ENCODE results near the gene MUC4.
"Not testable (repeated sequence)": the region's sequence is repeated elsewhere in the genome, so short reads cannot be mapped to it uniquely, and the experiment has no call there.

MUC4 gene

GRCh38 chr3:195731356-195731905, 80.3 kb downstream of the MUC4 start:
- no peak for ATAC-seq (ENCODE audit: low read depth)
- H3K9me3 Mint-ChIP-seq, result no peaks in the 10 kb centered on the region
- peaks cover under 1% of the 10 kb centered on the region for H3K27me3 Mint-ChIP-seq
- no peak overlapping the region for H3K27ac Mint-ChIP-seq
- peaks cover 12% of the 10 kb centered on the region for H3K4me1 Mint-ChIP-seq
- no peak for DNase-seq (ENCODE audit: low spot score in 2 of 2)
- H3K4me3 Mint-ChIP-seq, result no peak overlapping the region
- peaks cover 24% of the 10 kb centered on the region for H3K36me3 Mint-ChIP-seq

- H3K4me1 Mint-ChIP-seq, result peaks cover 14% of the 10 kb centered on the region
- no peaks in the 10 kb centered on the region for H3K9me3 Mint-ChIP-seq
- ATAC-seq (ENCODE audit: low read depth) (no peak), DNase-seq (ENCODE audit: low spot score in 2 of 2) (no peak)
- peaks cover 16% of the 10 kb centered on the region for H3K36me3 Mint-ChIP-seq
- no peak overlapping the region for H3K27ac Mint-ChIP-seq
- H3K4me3 Mint-ChIP-seq, result no peak overlapping the region
- H3K27me3 Mint-ChIP-seq, result peaks cover 6% of the 10 kb centered on the region
These were observed 82.1 kb downstream of the MUC4 start for GRCh38 chr3:195729476-195730251.

GRCh38 chr3:195728789-195729188, 82.9 kb downstream of the MUC4 start:
- not testable (repeated sequence) for H3K4me3 Mint-ChIP-seq; DNase-seq (ENCODE audit: low spot score in 2 of 2); H3K9me3 Mint-ChIP-seq; ATAC-seq (ENCODE audit: low read depth); H3K27ac Mint-ChIP-seq; H3K27me3 Mint-ChIP-seq
- peaks cover 16% of the 10 kb centered on the region for H3K36me3 Mint-ChIP-seq
- H3K4me1 Mint-ChIP-seq, result peaks cover 14% of the 10 kb centered on the region

- peaks cover 6% of the 10 kb centered on the region for H3K27me3 Mint-ChIP-seq
- DNase-seq (ENCODE audit: low spot score in 2 of 2), result peak in 1 of 2 donors; percentile 28
- H3K36me3 Mint-ChIP-seq, result peaks cover 13% of the 10 kb centered on the region
- H3K9me3 Mint-ChIP-seq, result no peaks in the 10 kb centered on the region
- peak; percentile 79 for ATAC-seq (ENCODE audit: low read depth)
- H3K4me3 Mint-ChIP-seq, result no peak overlapping the region
- H3K27ac Mint-ChIP-seq, result peak overlapping the region; percentile 84
- peaks cover 14% of the 10 kb centered on the region for H3K4me1 Mint-ChIP-seq
These were observed 84.0 kb downstream of the MUC4 start for GRCh38 chr3:195727606-195728195.

- not testable (repeated sequence) for H3K4me3 Mint-ChIP-seq; DNase-seq (ENCODE audit: low spot score in 2 of 2); H3K9me3 Mint-ChIP-seq; H3K27me3 Mint-ChIP-seq; ATAC-seq (ENCODE audit: low read depth); H3K36me3 Mint-ChIP-seq; H3K27ac Mint-ChIP-seq
- H3K4me1 Mint-ChIP-seq, result peaks cover 14% of the 10 kb centered on the region
These were observed 85.6 kb downstream of the MUC4 start for GRCh38 chr3:195725916-195726740.

- not testable (repeated sequence) for H3K27me3 Mint-ChIP-seq; DNase-seq (ENCODE audit: low spot score in 2 of 2); H3K9me3 Mint-ChIP-seq; H3K4me3 Mint-ChIP-seq; ATAC-seq (ENCODE audit: low read depth); H3K27ac Mint-ChIP-seq; H3K36me3 Mint-ChIP-seq
- peaks cover 14% of the 10 kb centered on the region for H3K4me1 Mint-ChIP-seq
These were observed 87.4 kb downstream of the MUC4 start for GRCh38 chr3:195724363-195724762.

- ATAC-seq (ENCODE audit: low read depth); H3K4me3 Mint-ChIP-seq; H3K27me3 Mint-ChIP-seq; H3K36me3 Mint-ChIP-seq; H3K9me3 Mint-ChIP-seq; H3K27ac Mint-ChIP-seq; DNase-seq (ENCODE audit: low spot score in 2 of 2): not testable (repeated sequence)
- H3K4me1 Mint-ChIP-seq, result peaks cover 12% of the 10 kb centered on the region
These were observed 88.8 kb downstream of the MUC4 start for GRCh38 chr3:195722996-195723345.

- not testable (repeated sequence) for H3K27ac Mint-ChIP-seq; H3K4me3 Mint-ChIP-seq; H3K9me3 Mint-ChIP-seq; H3K4me1 Mint-ChIP-seq; ATAC-seq (ENCODE audit: low read depth); DNase-seq (ENCODE audit: low spot score in 2 of 2); H3K27me3 Mint-ChIP-seq; H3K36me3 Mint-ChIP-seq
These were observed 89.4 kb downstream of the MUC4 start for GRCh38 chr3:195722139-195722995.

- DNase-seq (ENCODE audit: low spot score in 2 of 2); H3K27ac Mint-ChIP-seq; H3K36me3 Mint-ChIP-seq; H3K4me3 Mint-ChIP-seq; H3K27me3 Mint-ChIP-seq; H3K4me1 Mint-ChIP-seq; H3K9me3 Mint-ChIP-seq: not testable (repeated sequence)
- peak; percentile 31 for ATAC-seq (ENCODE audit: low read depth)
These were observed 90.8 kb downstream of the MUC4 start, which contains the start of gene MUC20 for GRCh38 chr3:195720831-195721506. Gene MUC20, plus strand, starts transcription at chr3:195720978. Its CDS starts 30 bp downstream, at chr3:195721008.

- not testable (repeated sequence) for ATAC-seq (ENCODE audit: low read depth); H3K4me1 Mint-ChIP-seq; H3K4me3 Mint-ChIP-seq; H3K36me3 Mint-ChIP-seq; H3K27me3 Mint-ChIP-seq; H3K27ac Mint-ChIP-seq; H3K9me3 Mint-ChIP-seq; DNase-seq (ENCODE audit: low spot score in 2 of 2)
These were observed 92.0 kb downstream of the MUC4 start for GRCh38 chr3:195719514-195720254.

- Mint-ChIP-seq H3K4me1 (peaks cover 11% of the 10 kb centered on the region), H3K36me3 (peaks cover 15% of the 10 kb centered on the region)
- no peak for ATAC-seq (ENCODE audit: low read depth)
These were observed 93.2 kb downstream of the MUC4 start for GRCh38 chr3:195718477-195718984.

GRCh38 chr3:195717852-195718476, 93.8 kb downstream of the MUC4 start:
- H3K4me3 Mint-ChIP-seq, result no peak overlapping the region
- peaks cover 2% of the 10 kb centered on the region for H3K27me3 Mint-ChIP-seq
- H3K27ac Mint-ChIP-seq, result peak overlapping the region; percentile 86
- peaks cover 11% of the 10 kb centered on the region for H3K4me1 Mint-ChIP-seq
- peaks cover 15% of the 10 kb centered on the region for H3K36me3 Mint-ChIP-seq
- ATAC-seq (ENCODE audit: low read depth) (no peak), DNase-seq (ENCODE audit: low spot score in 2 of 2) (no peak)
- H3K9me3 Mint-ChIP-seq, result peaks cover 2% of the 10 kb centered on the region

More at GRCh38 chr3:195718477-195718984, 93.2 kb downstream of the MUC4 start:
- peaks cover 2% of the 10 kb centered on the region for H3K27me3 Mint-ChIP-seq
- no peak overlapping the region for H3K4me3 Mint-ChIP-seq
- H3K27ac Mint-ChIP-seq, result no peak overlapping the region
- H3K9me3 Mint-ChIP-seq, result peaks cover 2% of the 10 kb centered on the region
- DNase-seq (ENCODE audit: low spot score in 2 of 2), result no peak
